Endothelial cell of umbilical vein (primary cell): ENCODE results near the gene LMLN.

Experiments
- CTCF ChIP-seq, 2 donors: IDR thresholded peaks; 1 replicate in 1 of 2; 2 replicates in 1 of 2; pipeline ENCODE4 v1.5.1; 2011; ENCODE audit warnings: low read length in 2 of 2, mild to moderate bottlenecking in 2 of 2, moderate library complexity in 2 of 2, control low read depth in 1 of 2, inconsistent platforms in 1 of 2, low read depth in 1 of 2; ENCODE audit not compliant: insufficient read depth in 1 of 2; ENCODE audit errors: extremely low read depth in 1 of 2
- EZH2 ChIP-seq: IDR thresholded peaks from 2 replicates; pipeline ENCODE4 v1.6.1; 2012; ENCODE audit warnings: borderline replicate concordance, low read depth, mild to moderate bottlenecking, moderate library complexity, low read length, inconsistent platforms; ENCODE audit not compliant: severe bottlenecking

- TF ChIP-seq EZH2 (no peak), CTCF (IDR thresholded peaks at IDR 0.05; ENCODE audit: extremely low read depth in 1 of 2, insufficient read depth in 1 of 2, low read depth in 1 of 2, low read length in 2 of 2) (no peak)
Observed at GRCh38 chr3:198076722-198077308, 116.8 kb downstream of the LMLN start.
